GM19035 (cell line): ENCODE results near the gene LCTL.
"Not testable (repeated sequence)": the region's sequence is repeated elsewhere in the genome, so short reads cannot be mapped to it uniquely, and the experiment has no call there.

Experiments used
- ATAC-seq: cut with Tn5 transposase; IDR thresholded peaks from one replicate; pipeline ENCODE4 v1.9.1; 2021; ENCODE audit not compliant: unreplicated experiment

LCTL gene

DNA sequence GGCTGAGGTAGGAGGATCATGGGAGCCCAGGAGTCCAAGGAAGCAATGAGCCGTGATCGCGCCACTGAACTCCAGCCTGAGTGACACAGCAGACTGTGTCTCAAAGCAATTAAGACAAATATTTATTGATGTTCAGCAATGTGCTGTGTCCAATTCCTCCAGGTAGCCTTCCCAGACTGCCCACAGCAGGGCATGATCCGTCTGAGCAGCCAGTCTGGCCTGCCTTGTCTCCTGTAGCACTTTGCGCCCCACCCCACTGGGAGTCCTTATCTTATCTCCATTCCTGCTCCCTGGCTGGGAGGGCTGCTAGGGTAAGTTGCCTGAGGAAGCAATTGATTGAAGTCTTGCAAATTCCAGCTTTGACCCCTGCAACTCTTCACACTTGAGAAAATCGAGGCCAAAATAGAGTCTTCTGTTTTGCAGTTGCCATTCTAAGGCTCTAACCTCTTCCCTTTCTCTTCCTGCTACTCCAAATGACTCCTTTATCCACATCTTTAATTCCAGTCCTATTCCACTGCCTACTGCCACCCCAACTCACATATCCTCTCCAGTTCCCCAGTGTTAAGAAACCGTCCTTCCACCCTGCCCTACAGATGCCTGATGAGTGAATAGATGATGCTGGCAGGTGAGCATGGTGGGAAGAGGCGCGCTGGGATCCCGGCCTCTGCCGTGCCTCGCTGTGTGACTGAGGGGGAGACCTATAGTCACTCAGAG, 26.9 kb upstream of the LCTL start:
- no peak for ATAC-seq

DNA sequence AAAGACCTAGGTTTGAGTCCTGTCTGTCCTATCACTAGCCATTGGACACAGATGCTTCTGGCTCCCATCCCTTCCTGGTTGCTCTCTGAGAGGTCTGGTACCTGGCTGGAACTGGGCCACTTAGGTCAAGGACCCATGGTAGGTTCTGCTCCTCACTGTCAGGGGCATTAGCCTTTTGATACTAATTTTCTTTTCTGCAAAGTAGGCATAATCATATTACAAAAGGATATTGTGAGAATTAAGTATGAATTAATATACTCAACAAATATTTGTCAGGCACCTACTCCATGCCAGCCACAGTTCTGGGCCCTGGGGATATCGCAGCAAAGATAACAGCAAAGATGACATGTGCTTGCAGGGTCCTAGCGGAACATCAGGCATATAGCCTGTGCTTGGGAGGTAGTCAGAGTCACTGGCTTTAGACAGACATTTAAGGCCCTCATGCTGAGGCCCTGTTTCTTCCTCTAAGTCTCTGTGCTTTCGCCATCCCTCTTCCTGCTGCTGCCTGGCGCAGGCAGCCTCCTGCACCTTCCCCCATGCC, 25.6 kb upstream of the LCTL start:
- ATAC-seq, result no peak

DNA sequence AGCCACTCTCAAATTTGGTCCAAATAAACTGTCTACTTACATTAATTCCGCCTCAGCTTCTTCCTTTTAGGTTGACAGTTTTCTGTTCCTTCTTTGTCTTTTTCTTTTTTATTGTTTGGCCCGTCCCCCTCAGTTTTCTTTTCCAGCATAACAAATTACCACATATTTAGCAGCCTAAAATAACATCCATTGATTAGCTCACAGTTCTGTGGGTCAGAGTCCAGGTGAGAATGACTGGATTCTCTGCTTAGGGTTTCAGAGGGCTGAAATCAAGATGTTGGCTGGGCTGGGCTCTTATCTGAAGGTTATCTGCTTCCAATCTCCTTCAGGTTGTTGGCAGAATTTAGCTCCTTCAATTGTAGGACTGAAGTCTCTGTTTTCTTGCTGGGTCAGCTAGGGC, 24.6 kb upstream of the LCTL start:
- ATAC-seq, result no peak

DNA sequence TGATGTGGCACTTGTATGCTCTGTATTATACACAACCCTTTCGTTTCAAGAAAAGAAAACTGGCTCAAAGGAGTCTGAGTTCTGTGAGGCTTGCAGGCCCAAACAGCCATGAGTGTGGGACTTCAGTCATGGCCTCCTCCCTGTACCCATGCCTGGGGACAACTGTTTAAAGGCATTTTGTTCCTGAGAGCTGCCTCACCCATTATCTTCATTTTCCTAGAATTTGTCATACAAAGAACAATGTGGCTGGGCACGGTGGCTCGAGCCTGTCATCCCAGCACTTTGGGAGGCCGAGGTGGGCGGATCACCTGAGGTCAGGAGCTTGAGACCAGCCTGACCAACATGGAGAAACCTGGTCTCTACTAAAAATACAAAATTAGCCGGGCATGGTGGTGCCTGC, 23.6 kb upstream of the LCTL start:
- ATAC-seq, result not testable (repeated sequence)

DNA sequence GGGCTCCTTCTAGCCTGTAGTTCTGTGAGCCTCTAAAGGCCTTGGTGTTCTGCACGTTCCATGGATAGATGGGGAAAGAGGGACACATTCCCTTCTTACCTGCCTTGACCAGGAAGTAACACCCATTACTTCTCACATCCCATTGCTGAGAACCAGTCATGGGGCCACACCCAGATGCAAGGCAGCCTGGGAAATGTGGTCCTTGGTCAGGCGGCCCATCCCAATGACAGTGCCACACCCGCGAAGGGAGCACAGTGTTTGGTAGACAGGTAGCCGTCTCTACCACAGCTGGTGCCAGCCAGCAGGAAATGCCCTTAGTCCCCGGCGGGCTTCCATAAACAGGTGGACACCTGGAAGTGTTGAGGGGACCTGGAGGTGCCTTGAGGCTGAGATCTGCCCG, 23.2 kb upstream of the LCTL start:
- ATAC-seq, result no peak

DNA sequence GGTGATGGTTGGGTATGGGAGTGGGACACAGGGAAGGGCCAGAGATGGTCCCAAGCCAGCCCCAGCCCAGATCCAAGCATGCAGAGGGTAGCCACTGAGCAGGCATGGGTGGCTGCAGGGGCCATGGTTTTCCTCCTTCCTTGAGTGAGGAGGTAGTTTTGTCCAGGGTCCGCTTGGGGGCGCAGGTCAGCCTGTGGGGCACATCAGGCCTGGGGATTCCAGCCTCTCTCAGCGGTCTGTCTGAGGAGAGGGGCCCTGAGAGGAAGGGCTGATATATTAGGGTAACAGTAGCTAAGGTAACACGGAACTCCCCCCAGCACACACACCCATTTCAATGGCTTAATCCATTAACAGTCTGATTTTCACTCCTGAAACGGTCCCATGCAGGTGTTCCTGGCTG, 22.7 kb upstream of the LCTL start:
- ATAC-seq, result no peak

DNA sequence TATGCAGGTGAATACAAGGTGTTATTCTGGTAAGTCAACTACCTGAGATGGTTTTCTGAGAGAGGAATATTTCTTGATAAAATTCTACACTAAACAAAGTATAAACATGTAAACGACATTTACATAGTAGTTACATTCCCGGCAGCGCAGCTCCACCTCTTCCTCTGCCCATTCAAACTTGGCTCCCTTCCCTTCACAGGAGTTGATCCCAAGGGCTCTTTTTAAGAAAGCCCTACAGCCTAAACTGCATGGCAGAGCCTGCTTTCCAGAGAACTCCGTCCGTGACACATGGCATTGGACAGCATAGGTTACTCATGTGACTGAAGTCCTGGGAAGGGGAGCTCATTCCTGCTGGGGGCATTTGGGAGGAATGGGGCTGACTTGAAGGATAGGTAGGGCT, 22.0 kb upstream of the LCTL start:
- no peak for ATAC-seq

DNA sequence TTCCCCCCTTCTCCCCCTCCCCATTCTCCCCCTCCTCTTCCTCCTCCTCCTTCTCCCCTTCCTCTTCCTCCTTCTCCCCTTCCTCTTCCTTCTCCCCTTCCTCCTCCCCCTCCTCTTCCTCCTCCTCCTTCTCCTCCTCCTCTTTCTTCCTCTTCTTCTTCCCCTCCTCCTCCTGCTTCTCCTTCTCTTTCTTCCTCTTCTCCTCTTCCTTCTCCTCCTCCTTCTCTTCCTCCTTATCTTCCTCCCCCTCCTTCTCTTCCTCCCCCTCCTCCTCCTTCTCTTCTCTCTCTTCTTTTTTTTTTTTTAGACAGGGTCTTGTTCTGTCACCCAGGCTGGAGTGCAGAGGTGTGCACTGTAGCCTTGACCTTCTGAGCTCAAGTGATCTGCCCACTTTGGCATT, 21.2 kb upstream of the LCTL start:
- no peak for ATAC-seq

DNA sequence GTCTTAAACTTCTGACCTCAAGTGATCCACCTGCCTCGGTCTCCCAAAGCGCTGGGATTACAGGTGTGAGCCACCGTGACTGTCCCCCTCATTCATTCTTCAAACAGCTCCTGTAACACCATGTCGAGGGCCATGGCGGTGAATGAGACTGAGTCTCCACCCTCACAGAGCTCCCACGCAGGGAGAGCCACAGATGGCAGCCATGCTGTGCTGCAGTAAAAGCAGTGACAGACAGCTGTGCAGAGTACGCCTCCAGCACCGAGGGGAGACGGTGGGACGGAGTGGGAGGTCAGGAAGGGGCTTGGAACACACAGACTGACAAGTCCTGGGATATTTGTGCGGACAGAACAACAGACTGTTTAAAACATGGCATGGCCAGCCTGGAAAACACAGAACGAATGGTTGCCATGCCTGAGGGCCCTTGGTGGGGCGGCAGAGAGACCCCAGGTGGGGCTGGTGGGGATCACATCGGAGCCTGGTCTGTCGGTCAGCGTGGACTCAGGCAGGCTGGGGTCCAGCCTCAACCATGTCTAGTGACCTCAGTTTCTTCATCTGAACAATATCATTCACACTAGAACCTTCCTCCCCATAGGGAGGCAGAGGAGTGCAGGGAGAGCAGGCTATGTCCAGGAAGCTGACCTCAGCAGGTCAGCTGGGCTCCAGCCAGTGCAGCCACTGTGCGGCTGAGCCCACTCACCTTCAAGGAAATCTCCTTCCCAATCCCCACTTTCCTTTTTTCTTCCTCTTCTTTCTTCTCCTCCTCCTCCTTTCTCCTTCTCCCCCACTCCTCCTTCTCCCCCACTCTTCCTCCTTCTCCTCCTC, 20.6 kb upstream of the LCTL start:
- ATAC-seq, result no peak

DNA sequence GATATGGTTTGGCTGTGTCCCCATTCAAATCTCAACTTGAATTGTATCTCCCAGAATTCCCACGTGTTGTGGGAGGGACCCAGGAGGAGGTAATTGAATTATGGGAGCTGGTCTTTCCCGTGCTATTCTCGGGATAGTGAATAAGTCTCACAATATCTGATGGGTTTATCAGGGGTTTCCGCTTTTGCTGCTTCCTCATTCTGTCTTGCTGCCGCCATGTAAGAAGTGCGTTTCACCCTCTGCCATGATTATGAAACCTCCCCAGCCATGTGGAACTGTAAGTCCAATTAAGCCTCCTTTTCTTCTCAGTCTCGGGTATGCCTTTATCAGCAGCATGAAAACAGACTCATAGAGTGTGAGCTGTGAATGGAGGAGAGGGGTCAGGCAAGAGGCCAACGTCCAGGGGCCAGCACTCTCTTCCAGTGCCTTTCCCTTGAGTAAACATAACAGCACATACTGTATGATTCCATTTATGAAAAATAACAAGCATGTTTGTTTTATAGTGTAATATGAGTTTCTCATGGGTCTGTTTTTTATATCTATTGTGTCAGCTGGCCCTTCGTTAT, 16.3 kb upstream of the LCTL start:
- ATAC-seq, result no peak

DNA sequence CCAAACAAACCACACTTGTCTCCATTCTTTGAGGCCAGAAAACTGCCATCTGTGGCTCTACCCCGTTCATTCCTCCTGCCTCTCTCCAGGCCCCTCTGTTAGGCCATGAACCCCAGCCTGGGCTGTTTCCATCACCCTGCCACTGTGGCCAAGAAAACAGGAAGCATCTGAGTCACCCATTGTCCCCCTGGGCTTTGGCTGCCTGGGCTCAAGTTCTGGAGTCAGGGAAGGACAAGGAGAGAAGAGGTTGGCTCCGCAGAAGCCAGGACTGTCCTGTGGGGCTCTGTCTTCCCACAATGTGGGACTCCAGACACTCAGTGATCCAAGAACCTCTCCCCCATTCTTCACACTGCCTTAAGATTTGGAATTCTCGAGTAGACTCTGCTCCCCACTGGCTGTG, 14.8 kb upstream of the LCTL start:
- no peak for ATAC-seq

DNA sequence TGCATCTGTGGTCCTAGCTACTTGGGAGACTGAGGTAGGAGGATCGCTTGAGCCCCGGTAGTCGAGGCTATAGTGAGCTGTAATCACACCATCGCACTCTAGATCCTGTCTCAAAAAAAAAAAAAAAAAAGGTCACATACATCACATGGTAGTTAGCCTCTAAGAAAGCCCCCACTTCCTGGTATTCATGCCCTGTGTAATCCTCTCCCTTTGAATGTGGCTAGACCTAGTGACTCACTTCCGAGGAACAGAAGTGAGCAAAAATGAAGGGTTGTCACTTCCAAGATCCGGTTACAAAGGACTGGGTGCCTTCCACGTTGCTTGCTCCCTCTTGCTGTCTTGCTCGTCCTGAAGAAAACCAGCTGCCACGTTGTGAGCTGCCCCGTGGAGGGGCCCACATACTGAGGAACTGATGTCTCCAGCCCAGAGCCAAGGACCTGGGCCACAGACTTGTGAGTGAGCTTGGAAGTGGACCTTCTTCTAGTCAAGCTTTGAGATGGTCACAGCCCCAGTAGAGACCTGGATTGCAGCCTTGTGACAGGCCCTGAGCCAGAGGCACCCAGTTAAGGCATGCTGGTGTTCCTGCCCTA, 12.6 kb upstream of the LCTL start:
- no peak for ATAC-seq

DNA sequence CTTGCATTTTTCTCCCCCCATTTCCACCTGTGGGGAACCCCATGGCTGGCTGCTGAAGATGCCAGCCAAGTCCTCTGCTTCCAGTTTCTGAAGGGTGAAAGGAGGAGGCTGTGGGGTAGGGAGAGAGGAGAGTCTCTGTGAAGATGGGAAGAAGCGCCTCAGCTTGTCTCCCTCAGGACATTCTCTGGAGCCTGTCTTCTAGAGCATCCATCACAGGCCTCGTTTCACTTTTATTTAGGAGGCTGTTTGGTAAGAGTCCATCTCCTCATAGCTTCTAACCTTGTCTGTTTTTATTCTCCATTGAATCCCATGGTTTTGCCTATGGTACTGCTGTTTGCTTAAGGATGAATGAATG, 8.8 kb upstream of the LCTL start:
- no peak for ATAC-seq

DNA sequence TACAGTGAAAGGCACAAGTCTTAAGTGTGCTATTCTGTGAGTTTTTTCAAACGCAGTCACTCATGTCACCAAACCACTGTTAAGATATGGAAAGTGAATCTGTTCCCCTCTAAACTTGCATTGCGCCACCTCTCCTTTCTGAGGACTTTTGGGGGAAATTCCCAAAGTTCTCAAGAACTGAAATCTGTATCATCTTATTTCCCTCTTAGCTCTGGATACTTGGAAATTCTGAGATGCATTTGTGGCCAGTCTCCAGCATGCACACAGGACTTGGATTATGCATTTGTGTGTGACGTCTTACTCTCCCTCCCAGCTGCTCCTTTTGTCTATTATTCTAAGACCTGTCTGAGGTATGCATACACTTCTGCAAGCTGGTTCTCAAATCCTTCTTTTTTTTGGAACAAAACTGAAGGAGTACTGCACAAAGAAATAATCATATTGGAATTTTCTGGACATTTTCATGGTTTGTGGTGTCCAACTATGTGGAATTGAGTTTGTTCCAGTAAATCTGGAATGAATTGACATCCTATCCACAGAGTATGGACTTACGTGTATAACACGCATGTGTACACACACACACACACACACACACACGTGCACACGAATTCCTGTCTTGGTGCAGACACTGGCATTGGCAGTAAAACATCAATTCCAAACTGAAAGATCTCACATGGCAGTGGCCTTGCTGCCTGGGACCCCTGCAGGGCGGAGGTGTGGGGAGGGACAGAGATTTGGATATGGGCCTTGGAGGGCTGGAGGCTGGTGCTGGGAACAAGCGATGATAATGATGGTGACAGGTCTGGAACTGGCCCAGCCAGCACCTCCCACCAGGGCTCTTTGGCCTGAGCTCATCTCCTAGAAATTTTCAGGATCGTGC, 8.2 kb upstream of the LCTL start:
- ATAC-seq, result no peak

DNA sequence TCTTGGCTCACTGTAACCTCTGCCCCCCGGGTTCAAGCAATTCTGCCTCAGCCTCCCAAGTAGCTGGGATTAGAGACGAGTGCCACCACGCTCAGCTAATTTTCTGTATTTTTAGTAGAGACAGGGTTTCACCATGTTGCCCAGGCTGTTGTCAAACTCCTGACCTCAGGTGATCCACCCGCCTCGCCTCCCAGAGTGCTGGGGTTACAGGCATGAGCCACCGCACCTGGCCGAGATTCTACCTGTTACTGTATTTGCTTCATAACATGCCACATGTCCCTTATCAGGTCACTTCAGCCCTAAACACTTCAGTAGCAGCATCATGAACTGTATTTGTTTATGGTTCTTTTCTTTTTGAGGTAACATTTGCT, 7.5 kb upstream of the LCTL start:
- no peak for ATAC-seq

DNA sequence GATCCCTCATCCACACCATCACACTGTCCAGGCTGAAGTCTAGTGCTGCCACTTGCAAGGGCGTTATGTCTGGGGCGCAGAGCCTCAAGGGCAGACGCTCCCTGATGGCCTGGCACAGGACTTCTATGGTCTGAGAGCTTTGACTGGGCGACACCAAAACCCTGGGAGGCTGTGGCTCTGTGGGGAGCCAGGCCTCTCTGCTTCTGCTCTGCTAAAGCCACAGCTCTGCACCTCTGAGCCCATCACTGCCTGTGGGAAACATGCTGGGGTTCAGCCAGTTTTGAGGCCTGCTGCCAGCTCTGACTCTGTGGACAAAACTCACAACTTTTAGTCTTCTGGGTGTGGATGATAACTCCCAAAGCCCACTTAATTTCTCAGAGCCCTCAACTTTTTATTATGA, 6.3 kb upstream of the LCTL start:
- ATAC-seq, result no peak

DNA sequence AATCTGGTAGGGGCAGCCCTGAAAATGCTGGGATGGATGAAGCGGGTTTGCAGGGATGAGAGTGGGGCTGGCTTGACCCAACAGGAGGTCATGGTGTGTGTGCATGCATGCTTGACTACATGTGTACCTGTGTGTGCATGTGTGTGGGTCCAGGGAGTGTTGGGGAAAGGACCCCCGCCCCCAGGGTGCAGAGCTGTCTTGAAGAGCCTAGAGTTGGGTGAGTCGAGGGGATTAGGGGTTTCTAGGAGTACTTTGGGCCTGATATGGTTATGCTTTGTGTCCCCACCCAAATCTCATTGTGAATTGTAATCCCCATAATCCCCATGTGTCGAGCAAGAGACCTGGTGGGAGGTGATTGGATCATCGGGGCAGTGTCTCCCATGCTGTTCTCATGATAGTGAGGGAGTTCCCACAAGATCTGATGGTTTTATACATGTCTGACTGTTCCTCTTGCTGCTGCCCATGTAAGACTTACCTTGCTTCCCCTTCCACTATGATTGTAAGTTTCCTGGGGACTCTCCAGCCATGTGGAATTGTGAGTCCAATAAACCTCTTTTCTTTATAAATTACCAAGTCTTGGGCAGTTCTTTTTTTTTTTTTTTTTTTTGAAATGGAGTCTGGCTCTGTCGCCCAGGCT, 5.2 kb upstream of the LCTL start:
- no peak for ATAC-seq

DNA sequence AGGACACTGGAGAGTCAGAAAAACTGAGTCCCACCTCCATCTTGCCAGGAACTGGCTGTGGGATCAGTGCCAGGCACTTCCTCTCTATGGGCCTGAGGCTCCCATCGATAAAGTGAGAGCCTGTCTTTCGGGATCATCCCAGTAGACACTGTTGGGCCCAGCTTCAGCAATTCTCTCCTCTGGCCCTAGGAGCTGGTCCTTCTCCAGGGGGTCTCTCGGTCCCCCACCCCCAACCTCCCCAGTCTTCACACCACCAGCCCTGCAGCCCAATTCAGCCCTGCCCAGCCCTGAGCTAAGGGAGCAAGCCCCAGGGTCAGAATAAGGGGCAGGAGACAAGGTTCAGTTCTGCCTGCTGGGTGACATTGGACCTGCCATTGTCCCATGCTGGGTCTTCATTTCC, 4.5 kb upstream of the LCTL start:
- no peak for ATAC-seq

DNA sequence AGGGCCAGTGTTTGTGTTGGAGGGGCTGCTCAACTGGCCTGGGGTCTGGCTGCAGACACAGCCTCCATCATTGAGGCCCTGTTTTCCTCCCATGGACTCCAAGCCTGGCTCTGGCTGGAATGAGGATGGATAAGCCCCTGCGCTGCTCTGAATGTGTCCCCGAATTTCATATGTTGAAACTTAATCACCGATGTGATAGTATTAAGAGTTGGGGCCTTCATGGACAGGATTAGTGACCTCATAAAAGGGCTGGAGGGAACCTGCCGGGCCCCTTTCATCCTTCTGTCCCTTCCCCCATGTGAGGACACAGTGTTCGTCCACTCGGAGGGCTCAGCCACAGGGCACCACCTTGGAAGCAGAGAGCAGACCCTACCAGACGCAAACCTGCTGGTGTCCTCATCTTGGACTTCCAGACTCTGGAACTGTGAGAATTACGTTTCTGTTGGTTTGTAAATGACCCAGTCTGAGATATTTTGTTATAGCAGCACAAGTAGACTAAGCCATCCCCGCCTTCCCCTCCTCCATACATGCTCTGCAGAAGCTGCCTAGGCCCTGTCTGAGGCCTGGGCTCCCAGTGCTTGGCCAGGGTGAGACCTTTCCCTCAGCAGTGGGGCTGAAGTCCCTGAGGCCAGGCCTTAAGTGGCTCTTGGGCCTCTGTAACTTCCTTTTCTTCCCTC, 3.8 kb upstream of the LCTL start:
- ATAC-seq, result no peak

DNA sequence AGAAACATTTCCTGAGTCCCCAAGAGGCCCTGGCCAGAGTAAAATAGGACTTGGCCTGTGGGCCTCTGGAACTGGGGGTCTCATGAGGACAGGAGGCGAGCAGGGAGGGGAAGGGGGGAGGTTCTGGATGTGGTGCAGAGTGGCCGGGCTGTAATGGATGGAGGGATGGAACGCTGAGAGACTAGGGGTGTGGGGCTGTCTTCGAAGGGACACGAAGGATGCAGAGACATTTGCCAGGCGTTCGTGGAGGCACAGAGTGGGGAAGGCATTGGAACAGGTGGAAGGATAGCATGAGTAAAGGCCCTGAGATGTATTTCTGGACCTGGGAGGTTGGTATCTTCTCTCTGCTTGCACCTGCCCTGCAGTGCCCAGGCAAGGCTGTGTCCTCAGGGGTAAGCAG, 2.1 kb upstream of the LCTL start:
- no peak for ATAC-seq
